Measurements from ENCODE around the gene SNX8. TPM values are rescaled to one million over a fixed set of nuclear protein-coding genes. Genes with fewer than 3 reads are reported as not detected.

SNX8 gene
- total RNA-seq, 1 experiment from 2014 or later = 40.6 TPM

GRCh38 chr7:2289111-2289586, 25.1 kb downstream of the SNX8 start:
- Histone ChIP-seq H4K20me1 (ENCODE audit: control insufficient read depth, insufficient read depth, insufficient read length) (no peaks in the 10 kb centered on the region), H2AFZ (ENCODE audit: low read length) (no peak overlapping the region), H3K56ac (ENCODE audit: insufficient read length, low read depth, low read length) (no peak overlapping the region), H4K5ac (ENCODE audit: insufficient read length, low read depth, low read length) (no peak overlapping the region), H2AK5ac (ENCODE audit: insufficient read length, low read length) (no peak overlapping the region), H2BK5ac (ENCODE audit: insufficient read length, low read length) (no peak overlapping the region), H3K23ac (ENCODE audit: insufficient read length, low read depth, low read length) (no peak overlapping the region), H4K8ac (replicated peaks; ENCODE audit: insufficient read length, low read depth, low read length) (no peak overlapping the region), H2BK12ac (ENCODE audit: insufficient read length, low read depth, low read length) (no peak overlapping the region), H2BK120ac (ENCODE audit: low read depth, low read length, poor library complexity, severe bottlenecking) (no peak overlapping the region), H3K27ac (ENCODE audit: insufficient read length, low read depth, low read length) (no peak overlapping the region), H3K18ac (ENCODE audit: insufficient read length, low read depth, low read length) (no peak overlapping the region), H3K9ac (ENCODE audit: extremely low read depth, insufficient read length, low read length) (no peak overlapping the region), H3K27me3 (ENCODE audit: insufficient read depth, low read length) (no peaks in the 10 kb centered on the region), H3K79me1 (ENCODE audit: insufficient read depth, low read depth, low read length, poor library complexity, severe bottlenecking) (no peaks in the 10 kb centered on the region), H3K4me2 (ENCODE audit: insufficient read depth, insufficient read length, low read length) (no peak overlapping the region), H3K23me2 (ENCODE audit: insufficient read length, low read depth, low read length, poor library complexity, severe bottlenecking) (no peaks in the 10 kb centered on the region), H2BK15ac (ENCODE audit: low read depth, low read length) (no peak overlapping the region), H3K9me3 (ENCODE audit: control insufficient read depth, low read depth, low read length) (no peaks in the 10 kb centered on the region), H3K14ac (ENCODE audit: insufficient read depth, low read length) (no peak overlapping the region), H3K79me2 (ENCODE audit: insufficient read depth, low read length) (no peaks in the 10 kb centered on the region; the same call in 1 of the 2 replicates), H3K4ac (ENCODE audit: low read depth, low read length) (no peak overlapping the region), H3T11ph (ENCODE audit: low read length) (no peak overlapping the region), H4K91ac (ENCODE audit: insufficient read length, low read depth, low read length) (no peak overlapping the region), H2BK20ac (ENCODE audit: low read depth, low read length, poor library complexity, severe bottlenecking) (no peak overlapping the region), H3K4me1 (ENCODE audit: insufficient read depth, low read length) (no peaks in the 10 kb centered on the region)
- H3K4me3 Mint-ChIP-seq = no peak overlapping the region
- no CpG with 5 or more reads among the region's 20 CpGs for WGBS (ENCODE audit: extremely low coverage, insufficient read length, low lambda C conversion rate)
- H3K27ac Mint-ChIP-seq = peak overlapping the region in 1 of 3 experiments; percentile 14; a peak in 2 of 7 replicates
- no peaks in the 10 kb centered on the region for H3K9me3 Mint-ChIP-seq
- no peak for TF ChIP-seq CTCF (conservative IDR thresholded peaks at IDR 0.05)
- no peaks in the 10 kb centered on the region for H3K4me1 Mint-ChIP-seq
- no peak for DNase-seq
- H3K36me3 Mint-ChIP-seq (ENCODE audit: insufficient read depth in 1 of 3, low read depth in 3 of 3) = no peaks in the 10 kb centered on the region; a peak in 3 of 7 replicates
- H3K27me3 Mint-ChIP-seq (ENCODE audit: low read depth) = no peaks in the 10 kb centered on the region

Measured in H9 (cell line).